ENCODE data around the gene YIF1A. TPM values are rescaled to one million over a fixed set of nuclear protein-coding genes. Genes with fewer than 3 reads are reported as not detected.

YIF1A gene, protein sequence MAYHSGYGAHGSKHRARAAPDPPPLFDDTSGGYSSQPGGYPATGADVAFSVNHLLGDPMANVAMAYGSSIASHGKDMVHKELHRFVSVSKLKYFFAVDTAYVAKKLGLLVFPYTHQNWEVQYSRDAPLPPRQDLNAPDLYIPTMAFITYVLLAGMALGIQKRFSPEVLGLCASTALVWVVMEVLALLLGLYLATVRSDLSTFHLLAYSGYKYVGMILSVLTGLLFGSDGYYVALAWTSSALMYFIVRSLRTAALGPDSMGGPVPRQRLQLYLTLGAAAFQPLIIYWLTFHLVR
- total RNA-seq, result 10 to 100 TPM; 39.7 to 64.9 (median 49.1) TPM
- 100 to 1,000 TPM in 1 of 2 donors, 10 to 100 TPM in 1; 82.7 to 112 TPM for polyA plus RNA-seq

DNA sequence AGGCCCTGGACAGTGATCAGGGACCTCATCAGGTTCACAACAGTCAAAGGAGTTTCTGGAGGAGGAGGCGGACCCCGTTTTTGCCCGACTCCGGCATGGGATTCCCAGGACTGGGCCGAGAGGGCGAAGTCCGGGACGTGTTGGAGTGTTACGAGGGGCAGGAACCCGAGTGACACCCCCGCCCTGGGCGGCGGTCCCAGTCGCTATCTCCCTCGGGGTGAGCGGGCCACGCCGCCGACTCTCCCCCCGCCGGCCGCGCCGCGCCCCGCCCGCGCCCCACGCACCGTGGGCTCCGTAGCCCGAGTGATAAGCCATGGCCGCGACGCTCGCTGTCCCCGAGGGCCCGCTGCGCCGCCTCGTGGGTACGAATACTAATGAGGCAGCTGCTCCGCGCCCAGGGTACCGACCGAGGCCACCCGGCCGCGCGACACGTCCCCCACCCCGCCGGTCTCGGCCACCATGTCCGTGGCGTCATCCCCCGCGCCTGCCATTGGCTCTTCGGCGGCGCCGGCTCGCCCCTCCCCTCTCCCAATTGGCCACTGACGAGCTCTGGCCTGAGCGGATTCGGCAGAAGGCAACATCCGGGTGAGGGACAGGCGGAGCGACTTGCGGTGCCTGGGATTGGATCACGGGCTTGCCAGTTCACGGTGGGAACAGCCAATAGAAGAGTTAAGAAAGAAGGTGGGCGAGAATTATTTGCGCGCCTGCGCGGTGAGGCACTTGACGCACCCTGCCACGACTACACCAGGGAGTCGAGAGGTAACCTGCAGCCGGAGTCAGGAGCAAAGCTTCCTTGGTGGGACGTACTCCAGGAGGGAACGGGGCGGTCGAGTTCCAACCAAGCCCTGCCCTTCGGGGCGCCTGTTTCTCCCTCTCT is at the start of gene YIF1A:
Gene YIF1A, minus strand, starts transcription at position 473 of the 877 bp plus-strand sequence. Its CDS starts 158 bp downstream, at position 315.
- H3K27ac ChIP-seq, result peak within 1 kb of the TSS; percentile 92 to 99 (median 94)
- H3K27me3 ChIP-seq, result no peaks in the 10 kb centered on the region
- TF ChIP-seq, protein P1, sequence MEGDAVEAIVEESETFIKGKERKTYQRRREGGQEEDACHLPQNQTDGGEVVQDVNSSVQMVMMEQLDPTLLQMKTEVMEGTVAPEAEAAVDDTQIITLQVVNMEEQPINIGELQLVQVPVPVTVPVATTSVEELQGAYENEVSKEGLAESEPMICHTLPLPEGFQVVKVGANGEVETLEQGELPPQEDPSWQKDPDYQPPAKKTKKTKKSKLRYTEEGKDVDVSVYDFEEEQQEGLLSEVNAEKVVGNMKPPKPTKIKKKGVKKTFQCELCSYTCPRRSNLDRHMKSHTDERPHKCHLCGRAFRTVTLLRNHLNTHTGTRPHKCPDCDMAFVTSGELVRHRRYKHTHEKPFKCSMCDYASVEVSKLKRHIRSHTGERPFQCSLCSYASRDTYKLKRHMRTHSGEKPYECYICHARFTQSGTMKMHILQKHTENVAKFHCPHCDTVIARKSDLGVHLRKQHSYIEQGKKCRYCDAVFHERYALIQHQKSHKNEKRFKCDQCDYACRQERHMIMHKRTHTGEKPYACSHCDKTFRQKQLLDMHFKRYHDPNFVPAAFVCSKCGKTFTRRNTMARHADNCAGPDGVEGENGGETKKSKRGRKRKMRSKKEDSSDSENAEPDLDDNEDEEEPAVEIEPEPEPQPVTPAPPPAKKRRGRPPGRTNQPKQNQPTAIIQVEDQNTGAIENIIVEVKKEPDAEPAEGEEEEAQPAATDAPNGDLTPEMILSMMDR (IDR thresholded peaks at IDR 0.05), result no peak
- ATAC-seq (peak; percentile 89 to 95 (median 92)), FAIRE-seq (peak; percentile 97), DNase-seq (peak; percentile 97 to 100 (median 99))
- 0 to 1% methylated on average over 64 to 87 of the region's 87 CpGs for WGBS, 2 donors
- intact Hi-C loops (cut with DNase I), result loop anchor here in 1 of 3 donors (10.0 kb wide), 1 partner anchor 64 kb away; no protein-coding TSS in a partner anchor
- H3K4me3 ChIP-seq, result peak within 1 kb of the TSS; percentile 70 to 94 (median 80)
- no peaks in the 10 kb centered on the region for H3K9me3 ChIP-seq
- H3K4me1 ChIP-seq, result peaks cover 0 to 17% (median 15%) of the 10 kb centered on the region in 3 donors
- no peaks in the 10 kb centered on the region for H3K36me3 ChIP-seq

DNA sequence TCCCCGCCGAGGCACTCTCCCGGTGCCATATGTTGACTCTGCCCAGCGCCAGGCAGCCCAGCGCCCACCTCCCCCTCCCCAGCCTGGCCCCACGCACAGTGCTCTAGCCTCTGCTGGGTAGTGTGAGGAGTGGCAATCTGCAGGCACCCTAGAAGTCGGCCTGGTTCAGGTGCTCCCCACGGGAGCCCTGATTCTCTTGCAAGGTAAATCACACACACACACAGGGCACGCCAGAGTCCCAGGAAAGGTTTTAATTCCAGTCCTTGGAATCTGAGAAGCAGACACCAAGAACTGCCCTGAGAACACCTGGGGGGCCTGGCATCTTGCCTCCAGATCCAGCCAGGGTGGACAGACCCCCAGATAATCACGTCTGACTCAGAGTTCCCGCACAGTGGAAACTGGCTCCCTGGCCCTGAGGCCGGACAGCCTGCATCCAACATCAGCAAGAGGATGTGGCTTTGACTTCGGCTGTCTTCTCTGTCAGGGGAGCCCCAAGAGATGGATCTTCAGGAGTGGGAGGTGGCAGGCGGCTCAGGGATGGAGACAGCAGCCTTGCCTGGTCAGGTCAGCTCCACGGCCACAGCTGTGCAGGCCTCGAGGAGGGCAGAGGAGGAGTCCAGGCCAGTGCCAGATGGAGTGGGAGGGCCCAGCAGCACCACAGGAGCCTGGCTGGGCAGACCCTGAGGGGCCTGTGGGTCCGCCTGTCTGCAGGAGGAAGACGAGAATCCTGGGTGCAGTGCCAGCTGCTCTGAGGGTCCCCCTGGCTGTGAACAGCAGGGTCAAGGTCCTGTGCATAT is 48.4 kb upstream of the YIF1A start:
- FAIRE-seq, result no peak
- intact Hi-C loops (cut with DNase I), result no loop called here

DNA sequence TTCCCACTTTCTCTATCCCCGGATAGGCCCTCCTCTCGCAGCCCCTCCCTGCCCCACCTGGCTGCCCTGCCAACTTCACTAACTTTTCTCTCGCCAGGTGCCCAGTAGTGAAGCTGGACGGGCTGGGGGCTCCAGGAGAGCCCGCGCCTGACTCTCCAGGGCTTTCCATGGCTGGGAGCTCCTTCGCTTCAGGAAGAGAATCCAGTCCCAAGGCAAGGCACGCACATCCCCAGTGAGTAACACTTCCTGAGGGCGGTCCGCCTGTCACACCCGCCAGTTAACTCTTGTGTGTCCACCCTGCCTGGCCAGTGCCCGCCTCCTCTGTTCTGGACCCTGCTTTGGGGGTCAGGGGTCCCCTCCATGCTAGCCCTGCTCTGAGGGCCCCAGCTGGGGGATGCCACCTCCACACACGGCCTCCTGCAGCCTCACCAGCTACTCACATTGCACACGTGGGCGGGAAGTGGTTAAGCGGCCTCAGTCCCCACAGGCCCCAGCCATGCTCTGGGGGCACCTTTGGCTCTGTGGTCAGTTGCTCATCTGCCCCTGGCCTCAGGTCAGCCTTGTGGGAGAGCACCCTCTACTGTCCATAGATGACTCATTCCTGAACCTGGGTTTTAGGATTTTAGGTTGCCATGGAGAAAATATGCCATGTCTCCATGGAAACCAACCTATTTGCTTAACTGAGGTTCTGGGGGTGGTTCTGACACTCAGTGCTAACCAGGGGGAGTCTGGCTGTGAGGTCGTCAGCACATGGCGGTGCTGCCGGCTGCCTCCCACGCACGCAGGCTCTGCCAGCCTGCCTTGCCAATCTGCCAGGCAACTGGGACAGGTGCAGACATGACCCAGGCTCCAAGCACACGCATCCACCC is 47.5 kb upstream of the YIF1A start, which contains the start of gene RIN1:
Gene RIN1, minus strand, starts transcription at position 201 of the 869 bp plus-strand sequence. Its CDS starts 32 bp downstream, at position 169.
- 14 to 16% methylated on average over 22 of the region's 22 CpGs for WGBS, 2 donors

More for the DNA sequence above, 48.4 kb upstream of the YIF1A start:
- Histone ChIP-seq H3K9me3 (no peaks in the 10 kb centered on the region), H3K36me3 (peaks cover 0 to 21% (median 9%) of the 10 kb centered on the region in 3 donors), H3K27me3 (no peaks in the 10 kb centered on the region), H3K4me3 (no peak overlapping the region), H3K4me1 (peaks cover 4 to 12% (median 10%) of the 10 kb centered on the region in 3 donors), H3K27ac (peak overlapping the region in 3 of 4 donors; percentile 8 to 57 (median 32))
- 50 to 57% methylated on average over 18 of the region's 18 CpGs for WGBS, 2 donors
- ATAC-seq, result no peak
- TF ChIP-seq, protein P1 (IDR thresholded peaks at IDR 0.05), result no peak
- DNase-seq, result peak in 1 of 6 donors; percentile 75

More for the DNA sequence above, 47.5 kb upstream of the YIF1A start, which contains the start of gene RIN1:
- DNase-seq, result peak in 5 of 6 donors; percentile 54 to 82 (median 70)
- peaks cover 4 to 12% (median 10%) of the 10 kb centered on the region in 3 donors for H3K4me1 ChIP-seq
- intact Hi-C loops (cut with DNase I), result no loop called here
- peak within 1 kb of the TSS; percentile 0 to 57 (median 20) for H3K27ac ChIP-seq
- H3K36me3 ChIP-seq, result peaks cover 0 to 18% (median 9%) of the 10 kb centered on the region in 3 donors
- FAIRE-seq, result no peak
- H3K4me3 ChIP-seq, result peak within 1 kb of the TSS; percentile 10 to 68 (median 36)
- TF ChIP-seq, protein P1 (IDR thresholded peaks at IDR 0.05), result peak in 1 of 4 donors; percentile 8
- peak; percentile 75 to 85 (median 80) for ATAC-seq
- no peaks in the 10 kb centered on the region for H3K27me3 ChIP-seq
- H3K9me3 ChIP-seq, result no peaks in the 10 kb centered on the region

Data from pancreas (tissue), 10 donors.